Stimulated activated CD8-positive, alpha-beta memory T cell treated with anti-CD3 and anti-CD28 coated beads, Interleukin-7, amount 100 ng/mL, for 4 hours (primary cell): Measurements from ENCODE around the gene TMEM108.
"Not testable (repeated sequence)": the region's sequence is repeated elsewhere in the genome, so short reads cannot be mapped to it uniquely, and the experiment has no call there.

ENCODE experiments used
- DNase-seq, 2 donors: peaks; one replicate each; pipeline ENCODE4 v3.0.0-alpha.2; 2020; ENCODE audit warnings: low read depth in 2 of 2

The TMEM108 gene

DNA sequence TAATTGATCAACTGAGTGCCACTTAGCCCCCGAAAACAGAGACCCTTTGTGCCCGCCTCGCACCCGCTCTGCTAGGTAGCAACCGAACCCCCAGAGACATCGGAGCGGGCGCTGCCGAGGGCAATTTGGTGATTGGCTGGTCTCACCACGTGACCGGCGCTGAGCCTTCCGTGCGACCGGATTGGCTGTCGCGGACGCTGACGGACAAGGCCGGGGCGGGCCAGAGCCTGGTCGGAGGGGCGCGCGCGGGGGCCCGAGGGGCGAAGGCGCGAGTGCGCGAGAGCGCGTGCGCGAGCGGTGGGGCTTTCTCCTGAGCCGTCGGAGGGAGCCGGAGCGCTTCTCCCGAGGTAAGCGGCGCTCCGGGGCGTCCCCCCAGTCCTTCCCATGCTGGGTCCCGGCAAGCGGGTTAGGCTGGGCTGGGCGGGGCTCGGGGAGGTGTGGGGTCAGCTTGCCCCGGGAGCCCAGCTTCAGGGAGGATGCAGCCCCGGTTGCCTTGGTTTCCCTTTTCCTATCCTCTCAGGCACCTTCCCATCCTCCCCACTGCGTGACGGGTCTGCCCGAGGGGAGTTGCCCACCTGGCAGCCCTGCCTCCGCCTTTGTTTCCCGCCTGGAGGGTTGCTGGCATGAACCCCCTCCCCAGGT, at the start of gene TMEM108:
Gene TMEM108, plus strand, starts transcription at position 303 of the 642 bp plus-strand sequence.
- DNase-seq, result no peak

DNA sequence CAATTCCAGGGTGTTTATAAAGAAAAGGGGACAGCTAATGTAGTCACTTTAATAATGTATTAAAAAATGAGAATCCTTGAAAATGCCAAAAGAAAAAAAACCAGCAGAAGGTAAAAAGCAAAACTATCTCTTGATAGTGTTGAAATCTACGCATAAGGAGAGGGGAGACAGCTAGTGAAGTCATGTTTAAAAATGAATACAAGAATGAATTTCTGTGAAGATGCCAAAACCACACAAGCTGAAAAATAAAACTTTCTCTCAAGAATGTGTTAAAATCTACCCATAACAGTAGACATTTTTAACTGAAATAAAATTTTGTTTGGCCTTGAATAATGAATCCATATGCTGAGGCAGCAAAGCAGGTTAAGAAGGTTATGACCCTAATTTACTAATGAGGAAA, 42.2 kb upstream of the TMEM108 start:
- DNase-seq, result no peak

DNA sequence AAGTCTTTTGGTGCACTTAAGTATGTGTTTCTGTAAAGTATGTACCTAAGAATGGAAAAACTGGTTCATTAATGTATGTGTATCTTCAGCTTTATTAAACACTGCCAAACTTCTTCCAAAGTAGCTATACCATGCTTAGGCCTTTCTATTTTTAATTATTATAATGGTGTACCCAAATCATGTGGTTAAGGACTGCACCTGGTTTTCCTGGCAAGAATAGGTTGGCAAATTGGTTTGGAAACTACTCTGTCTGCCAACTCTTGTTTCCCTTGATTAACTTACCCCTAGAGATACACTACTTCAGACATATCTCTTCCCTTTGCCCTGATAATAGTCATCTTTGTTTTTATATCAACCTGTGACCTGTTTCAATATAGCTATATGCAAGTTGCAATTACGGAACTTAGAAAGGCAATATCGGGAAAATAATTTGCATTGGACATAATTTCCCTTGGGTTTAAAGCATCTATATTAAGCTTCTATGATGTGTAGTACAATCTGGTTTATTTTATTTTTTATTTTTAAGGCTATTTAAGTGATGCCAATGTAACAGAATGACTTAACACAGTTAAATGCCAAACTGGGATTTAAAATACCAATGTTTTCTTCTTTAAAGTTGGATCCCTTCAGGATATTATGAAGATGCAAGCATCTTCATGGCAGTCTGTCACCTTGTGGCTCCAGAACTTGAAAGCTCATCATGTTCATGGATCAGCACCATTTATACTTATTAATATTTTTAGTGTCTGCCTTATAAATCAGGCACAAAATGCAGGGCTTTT, 40.6 kb upstream of the TMEM108 start:
- DNase-seq, result no peak

DNA sequence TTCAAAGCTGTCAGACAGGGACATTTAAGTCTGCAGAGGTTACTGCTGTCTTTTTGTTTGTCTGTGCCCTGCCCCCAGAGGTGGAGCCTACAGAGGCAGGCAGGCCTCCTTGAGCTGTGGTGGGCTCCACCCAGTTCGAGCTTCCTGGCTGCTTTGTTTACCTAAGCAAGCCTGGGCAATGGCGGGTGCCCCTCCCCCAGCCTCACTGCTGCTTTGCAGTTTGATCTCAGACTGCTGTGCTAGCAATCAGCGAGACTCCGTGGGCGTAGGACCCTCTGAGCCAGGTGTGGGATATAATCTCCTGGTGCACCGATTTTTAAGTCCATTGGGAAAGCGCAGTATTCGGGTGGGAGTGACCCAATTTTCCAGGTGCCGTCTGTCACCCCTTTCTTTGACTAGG, 33.2 kb upstream of the TMEM108 start:
- DNase-seq, result not testable (repeated sequence)

DNA sequence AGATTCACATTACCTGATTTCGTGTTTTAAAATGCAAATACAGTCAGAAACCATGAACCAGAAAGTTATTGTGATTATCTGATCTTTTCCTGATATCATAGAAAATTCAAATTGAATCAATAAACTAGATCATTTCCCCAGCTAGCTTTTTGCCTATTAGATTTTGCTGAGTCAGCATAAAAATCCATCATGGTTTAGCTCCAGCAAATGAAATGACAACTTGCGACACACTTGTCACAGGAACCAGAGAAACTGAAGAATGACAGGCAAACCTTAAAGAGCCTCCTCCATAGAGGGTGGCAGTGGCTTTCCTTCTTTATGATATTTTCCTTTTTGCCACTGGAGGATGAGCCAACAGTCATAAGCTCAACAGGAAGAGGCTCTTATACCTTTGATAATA, 30.6 kb upstream of the TMEM108 start:
- no peak for DNase-seq

DNA sequence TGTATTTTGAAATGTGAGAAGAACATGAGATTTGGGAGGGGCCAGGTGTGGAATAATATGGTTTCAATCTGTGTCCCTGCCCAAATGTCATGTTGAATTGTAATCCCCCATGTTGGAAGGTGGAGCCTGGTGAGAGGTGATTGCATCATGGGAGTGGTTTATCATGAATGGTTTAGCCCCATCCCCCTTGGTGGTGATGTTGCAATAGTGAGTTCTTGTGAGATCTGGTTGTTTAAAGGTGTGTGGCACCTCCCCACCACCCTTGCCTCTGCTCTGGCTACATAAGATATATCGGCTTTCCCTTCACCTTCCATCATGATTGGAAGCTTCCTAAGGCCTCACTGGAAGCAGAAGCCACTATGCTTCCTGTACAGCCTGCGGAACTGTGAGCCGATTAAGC, 23.9 kb upstream of the TMEM108 start:
- no peak for DNase-seq

DNA sequence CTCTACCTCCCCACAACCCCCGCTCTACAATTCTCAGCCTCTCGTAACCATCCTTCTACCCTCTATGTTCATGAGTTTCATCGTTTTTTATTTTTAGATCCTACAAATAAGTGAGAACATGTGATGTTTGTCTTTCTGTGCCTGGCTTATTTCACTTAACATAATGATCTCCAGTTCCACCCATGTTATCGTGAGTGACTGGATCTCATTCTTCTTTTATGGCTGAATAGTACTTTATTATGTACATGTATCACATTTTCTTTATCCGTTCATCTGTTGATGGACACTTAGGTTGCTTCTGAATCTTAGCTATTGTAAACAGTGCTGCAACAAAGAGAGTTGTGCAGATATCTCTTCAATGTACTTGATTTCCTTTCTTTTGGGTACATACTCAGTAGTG, 22.6 kb upstream of the TMEM108 start:
- not testable (repeated sequence) for DNase-seq

DNA sequence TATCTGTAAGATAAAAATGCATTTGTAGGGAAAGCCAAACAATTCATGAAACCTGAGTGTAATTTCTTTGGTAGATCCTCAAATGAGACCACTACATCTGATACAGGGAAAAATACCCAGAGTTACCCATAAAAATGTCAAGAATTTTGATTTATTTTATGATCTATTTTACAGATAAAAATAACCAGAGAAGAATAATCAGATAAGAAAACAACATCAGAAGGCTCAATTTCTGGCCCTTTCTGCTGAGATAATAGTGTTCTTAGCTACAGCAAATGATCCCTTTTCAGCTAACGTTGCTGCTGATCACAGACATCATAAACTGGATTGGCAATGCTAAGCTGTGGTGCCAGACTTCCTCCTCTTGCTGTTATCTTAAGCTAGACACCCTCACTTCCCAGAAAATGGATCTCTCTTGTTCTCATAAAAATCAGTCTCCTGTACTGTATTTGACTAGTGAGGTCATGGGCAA, 21.3 kb upstream of the TMEM108 start:
- DNase-seq, result no peak

DNA sequence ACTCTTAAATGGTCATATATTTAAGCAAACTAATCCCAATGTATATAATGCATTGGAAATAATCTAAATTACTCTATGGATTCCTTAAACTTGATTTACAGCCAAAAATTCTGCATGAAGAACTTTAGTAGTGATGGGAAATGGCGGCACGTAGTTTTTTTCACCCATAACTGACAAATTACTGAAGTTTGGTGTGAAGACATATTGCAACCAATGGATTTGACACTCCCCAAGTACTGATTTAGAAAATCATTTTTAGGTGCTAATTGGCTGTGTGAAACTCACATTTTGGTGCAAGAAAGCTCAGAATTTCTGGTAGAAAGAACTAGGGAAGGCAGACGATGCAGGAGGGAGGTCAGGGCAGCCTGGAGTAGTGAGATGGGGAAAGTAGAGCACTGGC, 19.3 kb upstream of the TMEM108 start:
- DNase-seq, result no peak

DNA sequence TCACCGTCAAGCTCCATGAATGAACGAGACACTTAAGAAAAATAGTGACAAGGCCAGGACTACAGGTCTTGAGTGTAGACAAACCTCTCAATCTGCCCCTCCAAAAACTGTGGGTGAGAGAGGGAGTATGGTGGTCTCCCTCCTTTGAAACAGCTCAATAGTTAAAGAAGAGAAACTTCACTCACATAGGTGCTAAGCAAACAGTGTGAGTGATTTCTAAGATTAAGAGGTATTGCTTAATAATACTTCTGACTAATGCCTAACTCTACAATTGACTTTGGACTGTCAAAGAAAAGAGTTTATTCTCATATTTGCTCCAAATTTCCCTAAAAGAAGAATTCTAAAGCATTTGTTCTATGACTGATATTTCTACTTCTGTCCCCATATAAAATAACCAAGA, 17.0 kb upstream of the TMEM108 start:
- no peak for DNase-seq

DNA sequence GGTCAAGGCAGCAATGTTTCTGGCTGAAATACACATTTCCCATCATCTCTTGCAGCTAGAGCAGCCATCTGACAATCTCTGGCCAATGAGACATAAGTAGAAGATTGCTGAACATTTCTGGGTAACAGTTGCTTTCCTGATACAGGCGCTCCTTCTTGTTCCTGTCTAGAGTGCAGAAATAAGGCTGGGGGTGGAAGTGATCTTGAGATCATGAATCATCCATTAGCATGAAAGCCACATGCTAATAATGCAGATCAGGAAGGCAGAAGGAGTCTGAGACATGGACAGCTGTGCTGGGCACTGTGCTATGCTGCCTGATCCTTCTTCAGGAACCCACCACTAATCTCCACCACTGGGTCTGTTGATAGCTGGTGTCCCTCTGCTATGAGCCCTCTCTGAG, 14.8 kb upstream of the TMEM108 start:
- no peak for DNase-seq

DNA sequence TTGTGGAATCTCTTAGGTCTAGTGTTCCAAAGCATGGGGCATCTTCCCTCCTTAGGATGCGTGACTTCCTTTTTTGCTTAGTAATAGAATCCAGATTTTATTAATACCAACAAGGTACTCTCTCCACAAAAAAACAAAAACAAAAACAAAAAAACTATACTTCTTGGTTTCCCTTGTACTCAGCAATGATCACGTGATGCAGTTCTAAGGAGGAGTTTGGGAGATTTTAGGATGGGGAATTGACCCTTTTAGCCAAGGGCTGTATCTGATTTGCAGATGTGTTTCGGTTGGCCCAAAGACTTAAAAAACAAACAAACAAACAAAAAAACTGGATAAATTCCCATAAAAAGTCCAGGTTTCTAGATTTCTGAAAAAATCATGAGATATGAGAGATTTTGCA, 12.6 kb upstream of the TMEM108 start:
- DNase-seq, result no peak

DNA sequence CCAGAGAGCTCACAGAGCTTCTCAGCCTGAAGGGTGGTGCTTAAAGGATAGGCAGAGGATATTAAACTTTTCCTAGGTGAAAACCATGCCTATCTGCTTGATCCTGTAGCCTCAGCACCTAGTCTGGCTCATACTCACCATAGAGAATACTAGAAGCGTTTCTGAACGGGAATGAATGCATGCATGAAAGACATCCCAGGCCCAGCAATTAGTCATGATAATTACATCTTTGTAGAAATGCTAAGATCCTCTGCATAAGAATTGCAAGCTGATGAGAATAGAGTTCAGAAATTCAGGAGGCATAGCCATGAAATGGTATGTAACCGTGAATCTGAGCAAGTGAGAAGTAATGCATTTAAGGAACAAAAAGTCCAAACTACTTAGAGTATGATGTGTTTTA, 5.9 kb upstream of the TMEM108 start:
- DNase-seq, result no peak

DNA sequence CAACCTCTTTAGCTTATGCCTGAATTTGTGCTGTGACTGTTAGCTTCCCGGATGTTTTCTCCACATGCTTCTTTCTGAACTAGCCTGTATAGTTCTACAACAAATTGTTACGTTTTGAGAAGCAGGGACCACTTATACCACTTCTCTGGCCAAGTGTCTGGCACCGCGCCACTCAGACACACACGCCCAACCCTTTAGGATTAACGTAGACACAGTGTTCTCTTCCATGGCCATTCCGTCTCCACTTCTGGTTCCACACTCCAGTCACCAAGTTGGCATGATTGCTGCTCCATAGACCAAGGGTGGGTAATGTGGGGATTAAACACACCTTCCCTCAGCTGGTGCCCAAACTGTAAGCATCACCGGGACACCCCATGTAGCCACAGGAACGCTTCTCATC, 755 bp upstream of the TMEM108 start:
- DNase-seq, result no peak

DNA sequence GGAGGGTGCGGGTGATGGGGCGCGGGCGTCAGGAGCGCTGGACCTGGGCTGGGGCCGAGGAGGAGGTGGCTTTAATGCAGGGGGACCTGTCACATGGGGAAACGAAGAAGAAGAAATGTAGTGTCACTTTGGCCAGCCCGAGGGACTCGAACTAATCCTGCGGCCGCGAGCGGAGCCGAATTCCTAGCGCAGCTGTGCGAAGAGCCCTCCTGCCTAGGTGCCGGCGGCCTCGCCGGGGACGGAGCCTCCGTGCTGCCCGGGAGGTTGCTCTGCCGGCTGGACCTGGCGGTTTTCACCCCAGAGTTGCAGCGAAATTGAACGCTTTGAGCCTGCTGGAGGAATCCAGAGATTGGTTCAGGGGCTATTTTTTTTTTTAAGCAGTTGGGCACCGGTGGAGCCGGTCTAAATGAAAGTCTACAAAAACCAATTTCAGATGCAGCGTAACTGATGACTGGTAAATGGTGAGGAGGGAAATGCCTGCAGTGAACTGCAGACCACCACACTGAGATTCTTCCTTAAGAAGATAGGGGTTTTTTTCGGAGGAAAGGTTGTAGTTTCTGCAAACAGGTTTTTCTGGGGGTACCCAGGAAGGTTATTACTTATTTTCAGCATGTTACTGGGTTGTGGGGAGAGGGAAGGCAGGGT, 662 bp downstream of the TMEM108 start:
- no peak for DNase-seq

DNA sequence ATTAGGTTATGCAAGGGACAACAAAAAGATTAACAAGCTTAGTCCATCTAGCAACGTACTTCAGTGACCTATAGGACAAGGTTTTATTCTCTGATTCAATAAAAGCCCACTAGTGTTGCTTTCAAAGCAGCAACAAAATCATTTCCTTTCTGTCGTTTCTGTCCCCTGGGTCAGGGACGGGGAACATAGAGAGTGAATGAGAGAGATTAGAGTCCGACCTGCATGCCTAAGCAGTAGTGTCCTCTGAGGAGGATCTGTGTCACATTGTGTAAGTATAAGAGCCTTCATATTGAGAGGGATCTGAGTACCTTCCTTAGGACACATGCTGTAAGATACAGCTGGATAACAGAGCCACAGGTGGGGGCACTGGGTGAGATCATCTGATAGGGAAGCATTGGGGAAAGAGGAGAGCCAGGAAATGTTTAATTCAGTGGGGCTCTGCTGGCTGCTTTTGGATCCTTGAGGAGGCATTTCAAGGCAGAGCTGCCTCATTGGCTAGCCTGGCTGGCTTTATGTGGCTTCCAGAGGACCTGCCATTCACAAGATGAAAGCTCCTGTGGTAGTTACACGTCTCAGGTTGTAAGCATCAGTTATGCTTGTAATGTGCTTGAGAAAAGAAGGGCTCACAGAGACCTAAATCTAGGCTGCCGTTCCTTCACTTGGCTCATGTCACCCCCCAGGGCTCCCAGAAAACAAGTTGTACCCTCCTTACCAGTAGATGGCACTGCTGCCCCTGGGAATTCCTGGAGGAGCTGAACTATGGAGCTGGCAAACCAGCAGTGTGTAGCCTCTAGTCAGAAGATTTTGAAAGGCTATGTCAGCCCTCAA, 2.7 kb downstream of the TMEM108 start:
- DNase-seq, result no peak

DNA sequence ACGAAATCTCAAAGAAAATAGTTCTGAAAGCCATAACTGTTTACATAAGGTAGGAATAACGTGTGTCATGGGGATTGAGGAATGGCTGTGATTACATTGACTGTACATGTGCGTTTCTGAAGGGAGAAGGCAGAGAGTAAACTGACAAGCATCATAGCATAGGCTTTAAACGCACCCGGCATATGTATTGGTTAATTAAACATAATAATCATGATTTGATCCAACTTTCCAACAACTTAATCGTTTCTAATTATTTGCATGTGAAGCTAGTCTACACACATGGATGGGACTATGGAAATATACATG, 3.3 kb downstream of the TMEM108 start:
- DNase-seq, result no peak

DNA sequence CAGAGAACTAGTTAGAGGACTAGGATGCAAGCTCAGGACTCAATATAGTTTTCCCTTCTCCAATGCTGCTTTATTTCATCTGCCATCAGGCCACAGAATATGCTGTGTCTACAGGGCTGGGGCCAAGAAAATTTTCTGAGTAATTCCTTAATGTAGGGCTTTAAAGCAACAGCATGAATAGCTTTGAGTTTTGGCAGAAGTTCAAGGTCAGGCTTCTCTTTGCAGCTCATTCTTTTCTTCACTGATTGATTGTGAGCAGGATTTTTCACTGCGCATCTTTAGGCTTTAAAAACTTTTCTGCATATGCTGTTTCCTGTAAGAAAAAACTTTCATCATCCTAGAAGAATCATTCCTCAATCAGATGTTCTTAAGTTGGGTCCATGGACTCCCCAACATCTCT, 4.6 kb downstream of the TMEM108 start:
- DNase-seq, result no peak

DNA sequence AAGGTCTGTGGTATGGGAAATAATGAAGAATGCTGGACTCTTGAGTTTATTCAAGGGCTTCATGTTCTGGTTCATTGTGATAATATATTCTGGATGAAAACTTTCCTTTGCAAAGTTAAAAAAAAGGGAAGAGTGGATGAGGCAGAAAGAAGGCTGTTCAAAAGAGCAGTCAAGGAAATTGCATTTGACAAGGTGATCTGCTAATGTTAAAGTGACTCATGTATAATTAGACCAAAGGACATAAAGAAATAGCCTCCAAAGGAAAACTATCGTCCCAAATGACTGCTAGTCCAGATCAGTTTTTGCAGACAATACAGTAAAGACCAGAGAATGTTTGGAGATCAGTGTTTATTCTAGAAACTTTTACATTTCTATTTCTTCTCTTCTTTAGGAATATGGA, 9.8 kb downstream of the TMEM108 start:
- DNase-seq, result no peak

DNA sequence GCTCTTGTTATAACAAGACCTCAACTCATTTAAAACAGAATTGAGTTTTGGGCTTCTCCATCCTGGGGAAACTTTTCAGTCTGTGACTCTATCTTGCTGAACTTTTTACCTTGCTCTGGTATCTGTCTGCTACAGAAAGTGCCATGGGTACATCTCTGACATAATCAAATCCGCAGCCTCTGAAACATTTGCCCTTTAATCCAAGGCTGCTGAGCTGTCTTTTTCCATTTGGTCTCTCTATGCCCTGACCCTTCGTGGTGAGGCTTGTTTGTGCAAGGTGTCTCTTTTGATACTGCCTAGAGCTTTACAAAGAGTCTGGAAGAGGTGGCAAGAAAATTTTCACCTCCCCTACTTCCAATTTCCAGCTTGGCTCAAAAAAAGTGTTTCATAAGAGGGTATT, 11.3 kb downstream of the TMEM108 start:
- DNase-seq, result no peak

DNA sequence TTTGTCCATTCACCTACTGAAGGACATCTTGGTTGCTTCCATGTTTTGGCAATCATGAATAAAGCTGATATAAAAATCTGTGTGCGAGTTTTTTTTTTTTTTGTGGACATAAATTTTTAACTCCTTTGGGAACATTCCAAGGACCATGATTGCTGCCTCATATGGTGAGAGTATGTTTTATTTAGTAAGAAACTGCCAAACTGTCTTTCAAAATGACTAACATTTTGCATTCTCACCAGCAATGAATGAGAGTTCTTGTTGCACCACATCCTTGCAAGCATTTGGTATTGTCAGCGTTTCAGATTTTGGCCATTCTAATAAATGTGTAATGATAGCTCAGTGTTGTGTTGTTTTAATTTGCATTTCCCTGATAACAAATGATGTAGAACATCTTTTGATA, 12.7 kb downstream of the TMEM108 start:
- DNase-seq, result no peak

DNA sequence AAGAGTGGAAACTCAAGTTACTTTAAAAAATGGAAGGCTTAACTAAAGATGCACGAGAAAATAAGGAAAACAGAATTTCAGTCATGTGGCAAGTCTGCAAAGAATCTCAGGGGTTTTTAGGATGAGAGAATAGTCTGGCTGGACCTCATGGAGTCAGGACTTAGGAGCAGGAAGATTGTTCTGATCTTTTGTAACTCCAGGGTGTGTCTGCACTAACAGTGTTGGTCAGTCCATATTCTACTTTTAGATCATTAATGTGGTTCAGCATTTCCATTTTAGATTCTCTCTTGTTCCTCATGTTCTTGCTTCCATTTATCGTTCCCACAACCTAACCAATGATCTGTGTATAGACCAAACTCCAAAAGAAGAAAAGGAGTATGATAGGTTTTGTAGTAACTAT, 15.3 kb downstream of the TMEM108 start:
- no peak for DNase-seq
